Endodermal cell (in vitro differentiated cells): Measurements from ENCODE around the gene DENND4C. TPM values are rescaled to one million over a fixed set of nuclear protein-coding genes. Genes with fewer than 3 reads are reported as not detected.
"Not testable (repeated sequence)": the region's sequence is repeated elsewhere in the genome, so short reads cannot be mapped to it uniquely, and the experiment has no call there.

Experiments used
- DNase-seq: peaks from one replicate; pipeline ENCODE4 v3.0.0-alpha.2; 2017
- H3K27ac ChIP-seq: 2 replicates; pipeline ENCODE4 v1.5.1; 2013; ENCODE audit warnings: mild to moderate bottlenecking, low read depth, low read length, moderate library complexity
- H3K27me3 ChIP-seq: 2 replicates; pipeline ENCODE4 v1.6.1; 2013; ENCODE audit warnings: mild to moderate bottlenecking, low read length, moderate library complexity; ENCODE audit not compliant: insufficient read depth, control insufficient read depth, poor library complexity, severe bottlenecking
- H3K36me3 ChIP-seq: 2 replicates; pipeline ENCODE4 v1.7.0; 2013; ENCODE audit warnings: mild to moderate bottlenecking, low read length, moderate library complexity; ENCODE audit not compliant: control insufficient read depth, insufficient read depth
- H3K4me1 ChIP-seq: one replicate; pipeline ENCODE4 v1.7.0; 2013; ENCODE audit warnings: low read length; ENCODE audit not compliant: control insufficient read depth, insufficient read depth
- H3K4me3 ChIP-seq: 2 replicates; pipeline ENCODE4 v1.5.1; 2013; ENCODE audit warnings: mild to moderate bottlenecking, low read length, moderate library complexity
- H3K9ac ChIP-seq: 2 replicates; pipeline ENCODE4 v1.6.1; 2013; ENCODE audit warnings: mild to moderate bottlenecking, low read length, moderate library complexity; ENCODE audit not compliant: poor library complexity, severe bottlenecking; ENCODE audit errors: extremely low read depth
- H3K9me3 ChIP-seq: 2 replicates; pipeline ENCODE4 v1.6.1; 2013; ENCODE audit warnings: mild to moderate bottlenecking, low read length, moderate library complexity; ENCODE audit not compliant: control insufficient read depth
- H3K27ac Mint-ChIP-seq: 2 replicates; pipeline ENCODE4 v1.8.0; 2020; ENCODE audit warnings: mixed read lengths
- H3K27me3 Mint-ChIP-seq: 2 replicates; pipeline ENCODE4 v1.8.0; 2021; ENCODE audit warnings: mild to moderate bottlenecking, mixed read lengths; ENCODE audit not compliant: insufficient read depth
- H3K36me3 Mint-ChIP-seq: 2 replicates; pipeline ENCODE4 v1.8.0; 2020; ENCODE audit warnings: low read depth, mixed read lengths
- H3K4me1 Mint-ChIP-seq: 2 replicates; pipeline ENCODE4 v1.8.0; 2020; ENCODE audit warnings: mixed read lengths
- H3K4me3 Mint-ChIP-seq: 2 replicates; pipeline ENCODE4 v1.8.0; 2020; ENCODE audit warnings: mild to moderate bottlenecking, moderate library complexity, mixed read lengths
- H3K9me3 Mint-ChIP-seq: 2 replicates; pipeline ENCODE4 v1.8.0; 2020; ENCODE audit warnings: mild to moderate bottlenecking, mixed read lengths
- WGBS, 2 experiments: methylation state at CpG; one replicate each; pipeline versions ENCODE4 v1.1.5 to v1.1.7; 2013; ENCODE audit warnings: missing lambda C conversion rate in 2 of 2, mixed read lengths in 1 of 2; ENCODE audit not compliant: insufficient coverage in 1 of 2, insufficient read length in 1 of 2; 5-methylcytosine and 5-hydroxymethylcytosine counted together
- total RNA-seq, 2 donors: library from RNA; stranded (reverse); fragmentation: NEBNext Ultra II Directional in 1 of 2; extraction: Animal tissue kit (Norgen Biotek cat#: 25700) in 1 of 2; gene quantifications; 2 replicates in 1 of 2; 3 replicates in 1 of 2; pipeline ENCODE4 v1.2.1, GENCODE V29; 2021
- TF ChIP-seq, protein P1 (sequence below): fragments of 200-600 bp; sonication (generic); conservative IDR thresholded peaks from 2 replicates; pipeline ENCODE4 v1.5.0; 2021; ENCODE audit warnings: antibody characterized with exemption, mild to moderate bottlenecking

Gene DENND4C
- total RNA-seq, 2 donors from 2014 or later = 25.4 to 27.2 TPM

- WGBS, 2 experiments = 43 to 50% methylated on average over 2 to 6 of the region's 6 CpGs
- H3K4me3 Mint-ChIP-seq = peak overlapping the region; percentile 99
- no peak overlapping the region for H3K27ac ChIP-seq
Observed at GRCh38 chr9:19380826-19381075, 150.3 kb downstream of the DENND4C start.

GRCh38 chr9:19381656-19382055 lies 151.2 kb downstream of the DENND4C start:
- Mint-ChIP-seq H3K36me3 (peaks cover 32% of the 10 kb centered on the region), H3K4me1 (peaks cover 22% of the 10 kb centered on the region), H3K27ac (no peak overlapping the region), H3K4me3 (peak overlapping the region; percentile 99), H3K27me3 (no peaks in the 10 kb centered on the region), H3K9me3 (no peaks in the 10 kb centered on the region)
- Histone ChIP-seq H3K4me3 (no peak overlapping the region), H3K9me3 (no peaks in the 10 kb centered on the region), H3K36me3 (peaks cover 28% of the 10 kb centered on the region), H3K27me3 (no peaks in the 10 kb centered on the region), H3K27ac (no peak overlapping the region), H3K9ac (no peak overlapping the region), H3K4me1 (peaks cover 6% of the 10 kb centered on the region)
- TF ChIP-seq, protein P1, sequence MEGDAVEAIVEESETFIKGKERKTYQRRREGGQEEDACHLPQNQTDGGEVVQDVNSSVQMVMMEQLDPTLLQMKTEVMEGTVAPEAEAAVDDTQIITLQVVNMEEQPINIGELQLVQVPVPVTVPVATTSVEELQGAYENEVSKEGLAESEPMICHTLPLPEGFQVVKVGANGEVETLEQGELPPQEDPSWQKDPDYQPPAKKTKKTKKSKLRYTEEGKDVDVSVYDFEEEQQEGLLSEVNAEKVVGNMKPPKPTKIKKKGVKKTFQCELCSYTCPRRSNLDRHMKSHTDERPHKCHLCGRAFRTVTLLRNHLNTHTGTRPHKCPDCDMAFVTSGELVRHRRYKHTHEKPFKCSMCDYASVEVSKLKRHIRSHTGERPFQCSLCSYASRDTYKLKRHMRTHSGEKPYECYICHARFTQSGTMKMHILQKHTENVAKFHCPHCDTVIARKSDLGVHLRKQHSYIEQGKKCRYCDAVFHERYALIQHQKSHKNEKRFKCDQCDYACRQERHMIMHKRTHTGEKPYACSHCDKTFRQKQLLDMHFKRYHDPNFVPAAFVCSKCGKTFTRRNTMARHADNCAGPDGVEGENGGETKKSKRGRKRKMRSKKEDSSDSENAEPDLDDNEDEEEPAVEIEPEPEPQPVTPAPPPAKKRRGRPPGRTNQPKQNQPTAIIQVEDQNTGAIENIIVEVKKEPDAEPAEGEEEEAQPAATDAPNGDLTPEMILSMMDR = no peak
- DNase-seq = no peak
- 95 to 100% methylated on average over 1 to 2 of the region's 2 CpGs for WGBS, 2 experiments

More at GRCh38 chr9:19380826-19381075, 150.3 kb downstream of the DENND4C start:
- Histone ChIP-seq H3K4me3 (peak overlapping the region; percentile 94), H3K27me3 (no peaks in the 10 kb centered on the region), H3K36me3 (peaks cover 37% of the 10 kb centered on the region), H3K4me1 (peaks cover 6% of the 10 kb centered on the region), H3K9me3 (no peaks in the 10 kb centered on the region), H3K9ac (peak overlapping the region; percentile 98)
- Mint-ChIP-seq H3K36me3 (peaks cover 41% of the 10 kb centered on the region), H3K27me3 (no peaks in the 10 kb centered on the region), H3K9me3 (no peaks in the 10 kb centered on the region), H3K27ac (peak overlapping the region; percentile 100), H3K4me1 (peaks cover 22% of the 10 kb centered on the region)
- DNase-seq = no peak
- TF ChIP-seq, protein P1 = no peak

- H3K36me3 Mint-ChIP-seq, H3K9me3 Mint-ChIP-seq, DNase-seq, H3K4me3 ChIP-seq, H3K9ac ChIP-seq, H3K27ac ChIP-seq, H3K4me1 ChIP-seq, H3K36me3 ChIP-seq, H3K4me3 Mint-ChIP-seq, H3K27me3 Mint-ChIP-seq, H3K27ac Mint-ChIP-seq, H3K4me1 Mint-ChIP-seq, H3K27me3 ChIP-seq, H3K9me3 ChIP-seq: not testable (repeated sequence)
- 95 to 98% methylated on average over 4 to 14 of the region's 14 CpGs for WGBS, 2 experiments
Observed at GRCh38 chr9:19385212-19385611, 154.7 kb downstream of the DENND4C start.

- no peak overlapping the region for H3K27ac Mint-ChIP-seq
- H3K36me3 Mint-ChIP-seq = no peaks in the 10 kb centered on the region
- no peaks in the 10 kb centered on the region for H3K9me3 Mint-ChIP-seq
- no peak for DNase-seq
- H3K4me3 Mint-ChIP-seq = no peak overlapping the region
- peaks cover 3% of the 10 kb centered on the region for H3K4me1 Mint-ChIP-seq
- Histone ChIP-seq H3K9ac (no peak overlapping the region), H3K4me3 (no peak overlapping the region), H3K4me1 (no peaks in the 10 kb centered on the region), H3K27me3 (no peaks in the 10 kb centered on the region), H3K27ac (no peak overlapping the region), H3K36me3 (no peaks in the 10 kb centered on the region), H3K9me3 (peaks cover 5% of the 10 kb centered on the region)
- TF ChIP-seq, protein P1 = no peak
- no peaks in the 10 kb centered on the region for H3K27me3 Mint-ChIP-seq
- WGBS, 2 experiments = 95% methylated on average over 5 of the region's 6 CpGs; no CpG with 5 or more reads in 1 of the 2 experiments
Observed at GRCh38 chr9:19385786-19386501, 155.5 kb downstream of the DENND4C start.
